B cell (primary cell): ENCODE data around the gene PRRT2. TPM values are rescaled to one million over a fixed set of nuclear protein-coding genes. Genes with fewer than 3 reads are reported as not detected.

Experiments
- ATAC-seq: fragments of 200-7000 bp; cut with Tn5 transposase; one replicate; pipeline ENCODE4 v1.10.0; 2021; ENCODE audit warnings: low read depth, mild to moderate bottlenecking, moderate number of reproducible peaks, moderate library complexity
- CTCF ChIA-PET: fragments of 350-600 bp; sonication (Branson Sonifier 250); formaldehyde crosslinking; loops from one replicate; lab custom pipeline; 2021; ENCODE audit warnings: antibody characterized with exemption, inconsistent platforms; lab: Charles Lee
- POLR2A ChIA-PET: fragments of 350-600 bp; sonication (Branson Sonifier 250); formaldehyde crosslinking; loops from one replicate; lab custom pipeline; 2021; ENCODE audit warnings: antibody characterized with exemption; lab: Charles Lee
- DNase-seq: peaks from one replicate; pipeline ENCODE4 v3.0.0; 2013
- H2AFZ ChIP-seq: 2 replicates; pipeline ENCODE4 v1.6.1; 2012; ENCODE audit warnings: mild to moderate bottlenecking, low read depth, low read length; ENCODE audit not compliant: insufficient read depth, poor library complexity, severe bottlenecking
- H3K27ac ChIP-seq, 2 donors: 1 replicate in 1 of 2; 2 replicates in 1 of 2; pipeline ENCODE4 v1.5.1; 2012 to 2013; ENCODE audit warnings: low read length in 2 of 2, mild to moderate bottlenecking in 2 of 2, moderate library complexity in 1 of 2
- H3K27me3 ChIP-seq, 4 experiments: fragments of 200-600 bp in 1 of 4; sonication (generic) in 1 of 4; replicated peaks in 1 of 4; 1 replicate in 2 of 4; 2 replicates in 2 of 4; pipeline versions ENCODE4 v1.6.1 to v1.7.0; 2013 to 2016; ENCODE audit warnings: low read length in 3 of 4, mild to moderate bottlenecking in 2 of 4, mixed read lengths in 1 of 4, moderate library complexity in 1 of 4; ENCODE audit not compliant: insufficient read depth in 4 of 4, control insufficient read depth in 3 of 4; ENCODE audit errors: control extremely low read depth in 1 of 4
- H3K36me3 ChIP-seq, 2 experiments: replicated peaks in 1 of 2; 1 replicate in 1 of 2; 2 replicates in 1 of 2; pipeline versions ENCODE4 v1.6.1 to v1.7.1; 2013; ENCODE audit warnings: low read length in 1 of 2; ENCODE audit not compliant: insufficient read depth in 2 of 2, control insufficient read depth in 1 of 2; ENCODE audit errors: control extremely low read depth in 1 of 2, extremely low read depth in 1 of 2
- H3K4me1 ChIP-seq, 2 donors: fragments of 200-600 bp in 1 of 2; sonication (generic) in 1 of 2; 1 replicate in 1 of 2; 2 replicates in 1 of 2; pipeline versions ENCODE4 v1.5.1 to v1.6.1; 2013 to 2017; ENCODE audit warnings: low read length in 2 of 2; ENCODE audit not compliant: control insufficient read depth in 2 of 2, insufficient read depth in 2 of 2
- H3K4me2 ChIP-seq: replicated peaks from 2 replicates; pipeline ENCODE3; 2012; ENCODE audit warnings: mild to moderate bottlenecking, low read depth, low read length; ENCODE audit not compliant: poor library complexity, severe bottlenecking
- H3K4me3 ChIP-seq, 5 experiments: fragments of 200-600 bp in 1 of 5; sonication (generic) in 1 of 5; 1 replicate in 3 of 5; 2 replicates in 2 of 5; pipeline versions ENCODE4 v1.5.1 to v1.7.0; 2011 to 2016; ENCODE audit warnings: low read length in 4 of 5, mild to moderate bottlenecking in 4 of 5, low read depth in 2 of 5, control low read depth in 1 of 5, moderate library complexity in 1 of 5; ENCODE audit not compliant: insufficient read depth in 1 of 5; ENCODE audit errors: control extremely low read depth in 1 of 5, extremely low read depth in 1 of 5
- H3K79me2 ChIP-seq: fragments of 200-600 bp; sonication (generic); one replicate; pipeline ENCODE4 v1.6.0; 2016; ENCODE audit warnings: low read length; ENCODE audit not compliant: control insufficient read depth, insufficient read depth
- H3K9ac ChIP-seq: fragments of 200-600 bp; sonication (generic); 2 replicates; pipeline ENCODE4 v1.6.1; 2017; ENCODE audit warnings: mild to moderate bottlenecking, low read length, moderate library complexity
- H3K9me3 ChIP-seq, 3 donors: one replicate each; pipeline versions ENCODE4 v1.6.1 to v1.7.1; 2013; ENCODE audit warnings: low read length in 2 of 3; ENCODE audit not compliant: control insufficient read depth in 2 of 3, insufficient read depth in 1 of 3; ENCODE audit errors: control extremely low read depth in 1 of 3
- H4K20me1 ChIP-seq: 2 replicates; pipeline ENCODE4 v1.6.0; 2012; ENCODE audit warnings: mild to moderate bottlenecking, low read length; ENCODE audit not compliant: insufficient read depth, control insufficient read depth, poor library complexity, severe bottlenecking
- H3K27ac Mint-ChIP-seq: one replicate; pipeline ENCODE4 v1.8.0; 2021; ENCODE audit warnings: mixed read lengths
- H3K27me3 Mint-ChIP-seq: one replicate; pipeline ENCODE4 v1.8.0; 2021; ENCODE audit warnings: mixed read lengths
- H3K4me1 Mint-ChIP-seq: one replicate; pipeline ENCODE4 v1.8.0; 2021; ENCODE audit warnings: mixed read lengths
- H3K4me3 Mint-ChIP-seq: one replicate; pipeline ENCODE4 v1.8.0; 2021; ENCODE audit warnings: mixed read lengths
- H3K9me3 Mint-ChIP-seq: one replicate; pipeline ENCODE4 v1.8.0; 2022; ENCODE audit warnings: mixed read lengths; ENCODE audit not compliant: insufficient read depth
- CTCF ChIP-seq: fragments of 200-600 bp; IDR thresholded peaks from one replicate; pipeline ENCODE4 v1.8.0; 2022; ENCODE audit warnings: antibody characterized with exemption, mild to moderate bottlenecking
- EZH2 ChIP-seq: IDR thresholded peaks from 2 replicates; pipeline ENCODE4 v1.6.1; 2012; ENCODE audit warnings: borderline replicate concordance, low read depth, mild to moderate bottlenecking, moderate library complexity, low read length; ENCODE audit not compliant: insufficient read depth, poor library complexity, severe bottlenecking
- WGBS: methylation state at CpG from one replicate; pipeline ENCODE4 v1.1.5; 2013; ENCODE audit warnings: missing lambda C conversion rate; ENCODE audit not compliant: insufficient coverage; 5-methylcytosine and 5-hydroxymethylcytosine counted together
- intact Hi-C: fragments of 100-400 bp; cut with micrococcal nuclease; formaldehyde crosslinking; loops from one replicate; pipeline ENCODE4 v1.10.0; 2022
- polyA plus RNA-seq: library from polyadenylated mRNA; depleted of rRNA; stranded (reverse); fragments of >200 nt; gene quantifications from 2 replicates; pipeline ENCODE4 v1.2.3, GENCODE V29; 2012
- total RNA-seq, 2 donors: library from RNA; stranded (reverse); fragments of 120-200 nt in 1 of 2; gene quantifications; 1 replicate in 1 of 2; 2 replicates in 1 of 2; pipeline versions ENCODE4 v1.2.3 to v1.2.4, GENCODE V29; 2013 to 2022

The PRRT2 gene
- total and polyA plus RNA-seq, 2 donors (not counting 1 experiment from before 2014, with no cell fraction given): 0.79 to 3.1 TPM

- H3K4me2 ChIP-seq: peak within 1 kb of the TSS; percentile 98
- H3K4me3 Mint-ChIP-seq: peak within 1 kb of the TSS; percentile 99
- ATAC-seq (peak; percentile 96), DNase-seq (peak; percentile 100)
- WGBS: 2% methylated on average over 67 of the region's 67 CpGs
- H3K4me1 Mint-ChIP-seq: peaks cover 34% of the 10 kb centered on the region
- H3K27ac Mint-ChIP-seq: peak within 1 kb of the TSS; percentile 99
- H3K4me1 ChIP-seq: peaks cover 19 to 34% of the 10 kb centered on the region in 2 donors
- H3K36me3 ChIP-seq: no peaks in the 10 kb centered on the region
- H3K27me3 ChIP-seq: no peaks in the 10 kb centered on the region
- peak within 1 kb of the TSS; percentile 89 for H2AFZ ChIP-seq
- H3K79me2 ChIP-seq: peaks cover 47% of the 10 kb centered on the region
- peak within 1 kb of the TSS; percentile 87 for H3K9ac ChIP-seq
- H3K27ac ChIP-seq: peak within 1 kb of the TSS; percentile 75 to 77
- no peaks in the 10 kb centered on the region for H3K9me3 Mint-ChIP-seq
- intact Hi-C loops: loop anchor here (1.0 to 5.0 kb wide), 7 partner anchors 15 to 206 kb away; partner anchors contain the start of genes CDIPT, INO80E, PAGR1 and TAOK2
- no peaks in the 10 kb centered on the region for H3K27me3 Mint-ChIP-seq
- no peaks in the 10 kb centered on the region for H3K9me3 ChIP-seq
- POLR2A ChIA-PET: interaction anchor here (0.6 to 2.5 kb wide), 16 partner anchors 11 to 1443 kb away, joined by 3 to 24 read pairs (median 4); partner anchors contain the start of genes C16orf54, MAZ, PAGR1 and PRRT2
- no peaks in the 10 kb centered on the region for H4K20me1 ChIP-seq
- TF ChIP-seq EZH2 (no peak), CTCF (peak; percentile 84)
- CTCF ChIA-PET: interaction anchor here (0.6 to 3.8 kb wide), 22 partner anchors 10 to 90 kb away, joined by 3 to 25 read pairs (median 6); partner anchors contain the start of genes MAZ, MVP and PAGR1
- H3K4me3 ChIP-seq: peak within 1 kb of the TSS; percentile 65 to 93 (median 78)
Measured at GRCh38 chr16:29790183-29790948, 21.6 kb upstream of the PRRT2 start, which contains the start of gene KIF22. Gene KIF22, plus strand, starts transcription at chr16:29790751. Its CDS starts 9 bp downstream, at chr16:29790760.
